ENCODE results near the gene PNPLA6. TPM values are rescaled to one million over a fixed set of nuclear protein-coding genes. Genes with fewer than 3 reads are reported as not detected.
A peak's percentile ranks its signal among the peaks of the same experiment; 100 is the strongest.

Gene PNPLA6
- total and polyA plus RNA-seq, 9 of the 15 experiments (the other 6 are each of a cell fraction or from before 2014, with no cell fraction given) = 0.07 to 30.2 (median 8.3) TPM

- no peak for TF ChIP-seq PKNOX1 (IDR thresholded peaks at IDR 0.05)
- no peak for TF ChIP-seq ZNF263 (CRISPR knock-in tag; IDR thresholded peaks at IDR 0.05; ENCODE audit: borderline replicate concordance)
- TF ChIP-seq MLX (CRISPR knock-in tag; conservative IDR thresholded peaks at IDR 0.05) = no peak
- 0 out of 2 replicates have a peak, but pooled peaks have one; percentile 18 for TF ChIP-seq L3MBTL2 (IDR thresholded peaks at IDR 0.05)
- TF ChIP-seq DPF2 (IDR thresholded peaks at IDR 0.05) = no peak
- TF ChIP-seq FOXK2 (conservative IDR thresholded peaks at IDR 0.05 in 1 of 2, IDR thresholded peaks at IDR 0.05 in 1 of 2; ENCODE audit: low read depth in 2 of 2) = no peak
- TF ChIP-seq GTF2B (IDR thresholded peaks at IDR 0.05; ENCODE audit: extremely low read depth, insufficient read length) = no peak
- TF ChIP-seq PCBP1 (IDR thresholded peaks at IDR 0.05; ENCODE audit: low read depth, low read length, poor library complexity, severe bottlenecking) = no peak
- TF ChIP-seq KHSRP (IDR thresholded peaks at IDR 0.05) = no peak
- TF ChIP-seq MECOM (CRISPR knock-in tag; IDR thresholded peaks at IDR 0.05) = no peak
- TF ChIP-seq FOXA3 (CRISPR knock-in tag; conservative IDR thresholded peaks at IDR 0.05 in 1 of 2, IDR thresholded peaks at IDR 0.05 in 1 of 2) = no peak
- TF ChIP-seq FUS (optimal IDR thresholded peaks at IDR 0.05; ENCODE audit: low read depth, low read length) = no peak
- no peak for TF ChIP-seq POLR2G (IDR thresholded peaks at IDR 0.05; ENCODE audit: low read depth, low read length)
- peak; percentile 77 for TF ChIP-seq USF1 (CRISPR knock-in tag; IDR thresholded peaks at IDR 0.05)
- no peak for TF ChIP-seq MTA2 (IDR thresholded peaks at IDR 0.05; ENCODE audit: low read depth)
- TF ChIP-seq E2F6 (IDR thresholded peaks at IDR 0.05; ENCODE audit: borderline replicate concordance in 1 of 2, extremely low read depth in 1 of 2, insufficient read depth in 1 of 2, insufficient read length in 1 of 2, low read depth in 1 of 2, low read length in 1 of 2, poor library complexity in 1 of 2, severe bottlenecking in 1 of 2) = peak in 1 of 2 experiments; percentile 20
- no peak for TF ChIP-seq ELK1 (CRISPR knock-in tag; IDR thresholded peaks at IDR 0.05)
- peak; percentile 78 for TF ChIP-seq RAD51 (IDR thresholded peaks at IDR 0.05; ENCODE audit: borderline replicate concordance, low read depth)
- no peak for TF ChIP-seq ZBTB49 (CRISPR knock-in tag; IDR thresholded peaks at IDR 0.05; ENCODE audit: borderline replicate concordance)
These were observed 40.0 kb downstream of the PNPLA6 start (continued) for GRCh38 chr19:7575434-7576040.
